ENCODE results near the gene IPCEF1.

DNA sequence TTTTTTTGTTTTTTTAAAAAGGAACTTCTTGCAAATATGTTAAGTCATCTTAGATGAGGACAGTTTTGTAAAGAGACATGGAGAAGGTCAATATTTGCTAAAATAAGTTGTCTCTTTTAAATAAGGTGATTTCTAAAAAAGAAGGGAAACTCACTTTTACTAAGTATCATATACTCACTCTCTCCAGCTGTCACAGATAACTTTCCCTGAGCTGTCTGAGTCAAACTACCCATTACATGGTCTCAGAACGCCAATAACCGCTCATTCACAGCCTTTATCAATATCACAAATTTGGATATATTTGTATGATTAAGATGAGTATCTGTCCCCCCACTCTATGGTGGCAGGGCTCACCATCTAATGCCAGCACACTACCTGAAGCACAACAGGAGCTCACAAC is 47.6 kb downstream of the IPCEF1 start:
- TF ChIP-seq CTCF (conservative IDR thresholded peaks at IDR 0.05; ENCODE audit: low read length): no peak
- no peak for TF ChIP-seq EZH2phosphoT487 (IDR thresholded peaks at IDR 0.05; ENCODE audit: borderline replicate concordance)
